ENCODE data around the gene CAMSAP1.

The CAMSAP1 gene

DNA sequence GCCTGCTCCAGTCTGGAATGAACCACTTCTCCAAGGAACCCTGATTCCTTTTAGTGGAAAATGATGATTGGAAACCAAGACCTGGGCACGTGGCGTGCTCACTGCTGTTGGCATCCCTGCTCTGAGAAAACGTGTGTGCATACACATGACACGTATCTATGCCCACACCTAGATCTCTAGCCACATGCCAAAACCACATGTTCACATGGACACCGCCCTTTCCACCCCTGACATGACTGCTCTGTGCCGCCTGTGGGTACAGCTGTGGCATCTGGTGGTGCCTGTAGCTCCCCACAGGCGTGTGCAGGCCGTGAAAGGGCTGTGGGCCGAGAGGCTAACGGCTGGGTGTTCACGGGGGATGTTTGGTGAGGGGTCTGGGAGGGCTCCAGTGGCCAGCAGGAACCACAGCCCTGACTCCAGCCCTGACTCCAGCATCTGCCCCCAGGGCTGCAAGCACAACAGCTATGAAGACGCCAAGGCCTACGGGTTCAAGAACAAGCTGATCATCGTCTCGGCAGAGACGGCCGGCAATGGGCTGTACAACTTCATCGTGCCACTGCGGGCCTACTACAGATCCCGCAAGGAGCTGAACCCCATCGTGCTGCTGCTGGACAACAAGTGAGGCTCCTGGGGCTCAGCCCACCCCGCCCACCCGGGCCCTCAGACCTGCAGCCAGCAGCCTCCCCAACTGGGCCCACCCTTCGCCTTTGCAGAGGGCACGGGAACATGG is 130.3 kb downstream of the CAMSAP1 start:
- no peak for DNase-seq (ENCODE audit: extremely low read depth in 1 of 2, low read depth in 1 of 2)

DNA sequence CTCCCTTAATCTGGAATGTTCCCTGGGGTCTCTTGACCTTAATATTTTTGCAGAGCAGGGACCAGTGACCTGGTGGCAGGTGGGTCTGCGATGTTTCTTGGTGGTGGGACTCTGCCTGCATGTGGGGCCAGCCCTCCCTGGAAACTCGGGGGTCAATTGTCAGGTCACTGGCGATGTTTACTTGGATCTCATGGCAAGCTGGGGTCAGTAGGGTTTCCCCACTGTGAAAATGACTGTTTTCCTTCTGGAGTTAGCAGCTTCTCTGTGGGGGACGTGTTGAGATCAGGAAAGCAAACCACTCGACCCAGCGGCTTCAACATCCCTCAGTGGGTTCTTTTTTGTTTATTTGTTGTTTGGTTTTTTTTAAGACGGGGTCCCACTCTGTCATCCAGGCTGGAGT is 131.4 kb downstream of the CAMSAP1 start:
- no peak for DNase-seq (ENCODE audit: extremely low read depth in 1 of 2, low read depth in 1 of 2)

DNA sequence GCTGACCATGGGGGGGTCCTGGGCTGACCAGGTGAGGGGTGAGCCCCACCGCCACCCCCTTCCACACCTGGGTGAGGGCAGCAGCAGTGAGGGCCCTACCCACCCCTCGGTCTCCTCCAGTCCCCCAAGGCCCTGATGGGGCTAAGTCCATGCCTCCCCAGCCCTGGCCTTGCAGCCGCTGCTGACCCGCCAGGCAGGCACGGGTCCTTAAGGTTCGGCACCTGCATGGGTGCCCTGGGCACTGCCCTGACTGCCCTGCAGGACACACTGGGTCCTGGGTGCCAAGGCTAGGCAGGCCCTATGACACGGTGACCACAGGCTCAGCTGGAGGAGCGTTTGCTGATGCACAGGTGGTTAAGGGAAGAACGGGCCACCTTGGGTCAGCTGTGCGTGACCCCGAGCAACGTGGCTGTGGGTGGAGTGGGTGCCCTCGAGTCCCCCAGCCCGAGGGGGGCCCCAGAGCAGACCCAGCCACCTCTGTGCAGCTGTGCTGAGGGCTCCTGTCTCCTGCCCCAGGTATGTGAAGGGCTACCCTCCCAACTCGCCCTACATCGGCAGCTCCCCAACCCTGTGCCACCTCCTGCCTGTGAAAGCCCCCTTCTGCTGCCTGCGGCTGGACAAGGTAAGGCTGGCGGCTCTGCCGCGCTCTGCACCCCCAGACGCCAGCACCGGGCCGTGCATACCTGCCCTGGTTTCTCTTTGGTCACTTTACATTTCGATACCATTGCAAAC is 132.4 kb downstream of the CAMSAP1 start:
- no peak for DNase-seq (ENCODE audit: extremely low read depth in 1 of 2, low read depth in 1 of 2)

DNA sequence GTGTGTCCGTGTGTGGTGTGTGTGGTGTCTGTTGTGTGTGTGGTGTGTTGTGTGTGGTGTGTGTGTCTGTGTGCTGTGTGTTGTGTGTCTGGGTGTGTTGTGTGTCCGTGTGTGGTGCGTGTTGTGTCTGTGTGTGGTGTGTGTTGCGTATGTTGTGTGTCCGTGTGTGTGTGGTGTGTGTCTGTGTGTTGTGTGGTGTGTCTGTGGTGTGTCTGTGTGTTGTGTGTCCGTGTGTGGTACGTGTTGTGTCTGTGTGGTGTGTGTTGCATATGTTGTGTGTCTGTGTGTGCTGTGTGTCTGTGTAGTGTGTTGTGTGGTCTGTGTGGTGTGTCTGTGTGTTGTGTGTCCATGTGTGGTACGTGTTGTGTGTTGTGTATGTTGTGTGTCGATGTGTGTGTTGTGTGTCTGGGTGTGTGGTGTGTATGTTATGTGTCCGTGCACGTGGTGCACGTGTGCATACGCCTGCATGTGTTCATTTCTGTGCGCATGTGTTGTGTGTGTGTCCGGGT is 133.1 kb downstream of the CAMSAP1 start:
- no peak for DNase-seq (ENCODE audit: extremely low read depth in 1 of 2, low read depth in 1 of 2)

DNA sequence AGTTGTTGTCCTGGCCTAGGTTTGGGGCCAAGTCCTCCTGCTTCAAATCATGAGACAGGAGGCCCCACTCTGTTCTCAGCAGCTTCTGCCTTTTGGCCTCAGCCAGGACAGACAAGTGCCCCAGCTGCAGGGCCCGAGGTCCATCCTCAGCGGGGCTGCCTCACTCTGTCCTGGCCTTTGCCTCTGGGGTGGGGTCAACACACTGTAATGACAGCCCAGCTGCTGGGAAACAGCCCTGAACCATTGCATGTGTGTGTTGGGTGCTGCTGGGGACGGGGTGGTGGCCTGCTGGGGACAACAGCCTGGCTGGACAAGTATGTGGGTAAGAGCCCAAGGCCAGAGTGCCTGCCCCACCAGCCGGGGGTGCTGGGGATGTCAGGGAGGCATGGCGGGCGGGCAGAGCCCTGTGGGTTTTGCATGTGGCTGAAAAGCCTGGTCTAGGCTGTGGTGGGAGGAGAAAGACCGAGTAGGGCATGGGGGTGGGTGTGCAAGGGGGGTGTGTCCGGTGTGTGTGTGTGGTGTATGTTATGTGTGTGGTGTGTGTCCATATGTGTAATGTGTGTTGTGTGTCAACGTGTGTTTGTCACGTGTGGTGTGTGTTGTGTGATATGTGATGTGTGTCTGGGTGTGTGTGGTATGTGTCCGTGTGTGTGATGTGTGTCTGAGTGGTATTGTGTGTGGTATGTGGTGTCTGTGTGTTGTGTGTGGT is 133.7 kb downstream of the CAMSAP1 start:
- DNase-seq (ENCODE audit: extremely low read depth in 1 of 2, low read depth in 1 of 2), result no peak

DNA sequence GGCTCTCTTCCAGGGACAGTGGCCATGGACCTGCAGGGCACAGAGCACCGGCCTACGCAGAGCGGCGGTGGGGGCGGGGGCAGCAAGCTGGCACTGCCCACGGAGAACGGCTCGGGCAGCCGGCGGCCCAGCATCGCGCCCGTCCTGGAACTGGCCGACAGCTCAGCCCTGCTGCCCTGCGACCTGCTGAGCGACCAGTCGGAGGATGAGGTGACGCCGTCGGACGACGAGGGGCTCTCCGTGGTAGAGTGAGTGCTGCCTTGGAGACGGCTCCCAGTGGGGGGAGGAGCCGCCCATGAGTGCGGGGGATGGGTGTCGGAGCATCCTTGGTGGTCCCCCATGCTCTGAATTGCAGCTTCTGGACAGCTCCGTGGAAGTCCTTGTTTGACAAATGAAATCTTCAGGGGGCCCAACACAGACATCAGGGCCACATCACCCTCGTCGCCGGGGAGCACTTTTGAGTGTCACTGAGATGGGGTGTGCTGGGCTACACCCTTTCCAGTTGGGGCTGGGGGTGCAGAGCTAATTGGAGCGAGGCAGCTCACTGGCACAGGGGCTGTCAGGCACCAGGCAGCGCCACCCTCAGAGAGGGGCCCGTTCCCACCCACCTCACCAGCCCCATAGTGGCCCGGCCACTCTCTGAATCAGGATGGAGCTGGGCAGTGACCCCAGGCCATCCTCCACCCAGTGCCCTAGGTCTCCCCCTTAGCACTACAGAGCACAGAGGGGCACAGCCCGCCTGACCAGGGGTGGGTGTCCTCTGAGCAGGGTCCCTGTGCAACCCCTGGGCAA is 134.4 kb downstream of the CAMSAP1 start:
- DNase-seq (ENCODE audit: extremely low read depth in 1 of 2, low read depth in 1 of 2), result no peak

DNA sequence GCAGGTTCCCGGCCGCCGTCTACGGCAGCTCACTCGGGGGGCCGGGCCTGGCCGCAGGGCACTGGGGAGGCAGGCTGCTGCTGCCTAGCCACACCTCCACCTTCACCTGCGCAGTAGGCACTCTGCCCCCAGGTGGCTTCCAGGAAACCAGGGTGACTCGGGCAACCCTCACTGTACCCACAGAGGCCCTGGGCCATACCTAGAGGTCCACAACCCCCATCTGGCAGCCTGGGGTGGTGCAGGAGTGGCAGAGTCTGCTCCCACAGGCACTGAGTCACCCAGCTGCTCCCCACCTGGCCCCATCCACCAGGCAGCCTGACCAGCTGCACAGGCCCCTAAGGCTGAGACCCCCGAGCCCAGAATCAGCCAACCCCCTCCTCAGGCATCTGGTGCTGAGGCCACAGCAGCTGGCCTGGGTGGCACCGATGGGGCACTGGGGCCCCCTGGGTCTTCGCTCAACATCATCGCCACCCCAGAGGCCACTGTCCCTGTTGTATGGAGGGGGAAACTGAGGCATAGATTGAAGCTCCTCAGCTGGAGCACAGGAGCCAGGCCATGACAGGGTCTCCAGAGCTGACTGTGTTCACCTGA is 135.2 kb downstream of the CAMSAP1 start:
- DNase-seq (ENCODE audit: extremely low read depth in 1 of 2, low read depth in 1 of 2), result no peak

DNA sequence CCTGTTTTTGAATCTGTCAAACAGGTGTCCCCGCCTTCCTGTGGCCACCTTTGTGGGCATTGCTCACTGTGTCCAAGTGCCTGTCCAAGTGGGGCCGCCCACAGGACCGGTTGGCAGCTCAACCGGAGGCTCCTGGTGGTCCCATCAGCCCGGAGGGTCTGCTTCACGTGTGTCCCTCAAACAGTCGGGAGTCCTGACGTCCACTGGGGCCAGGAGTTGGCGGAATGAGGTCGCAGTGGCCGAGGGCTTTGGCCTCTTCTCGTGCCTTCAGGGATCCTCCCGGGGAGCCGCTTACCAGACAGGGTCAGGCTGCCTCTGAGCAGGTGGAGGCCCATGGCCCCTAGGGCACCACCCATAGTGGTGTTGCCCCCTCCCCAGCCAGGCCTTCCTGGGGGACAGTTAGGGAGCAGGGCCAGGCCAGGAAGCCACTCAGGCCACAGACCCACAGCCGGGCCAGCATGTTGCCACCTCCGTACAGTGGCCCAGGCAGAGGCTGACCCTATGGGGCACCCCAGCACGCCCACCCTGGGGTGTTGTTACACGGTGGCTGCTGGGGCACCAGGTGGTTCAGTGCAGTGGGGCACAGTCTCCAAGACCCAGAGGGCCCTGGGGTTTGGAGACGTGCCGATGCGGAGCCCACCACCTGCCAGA is 135.8 kb downstream of the CAMSAP1 start:
- DNase-seq (ENCODE audit: extremely low read depth in 1 of 2, low read depth in 1 of 2), result no peak

DNA sequence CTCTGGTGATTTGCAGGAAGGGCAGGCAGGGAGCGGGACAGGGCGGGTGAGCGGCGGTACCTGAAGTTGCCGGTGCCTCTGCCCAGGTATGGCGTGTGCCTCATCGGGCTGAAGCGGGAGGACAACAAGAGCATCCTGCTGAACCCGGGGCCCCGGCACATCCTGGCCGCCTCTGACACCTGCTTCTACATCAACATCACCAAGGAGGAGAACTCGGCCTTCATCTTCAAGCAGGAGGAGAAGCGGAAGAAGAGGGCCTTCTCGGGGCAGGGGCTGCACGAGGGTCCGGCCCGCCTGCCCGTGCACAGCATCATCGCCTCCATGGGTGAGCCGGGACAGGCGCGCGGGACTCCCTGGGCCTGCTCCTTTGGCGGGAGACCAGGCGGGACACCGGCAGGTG is 136.6 kb downstream of the CAMSAP1 start:
- no peak for DNase-seq (ENCODE audit: extremely low read depth in 1 of 2, low read depth in 1 of 2)

DNA sequence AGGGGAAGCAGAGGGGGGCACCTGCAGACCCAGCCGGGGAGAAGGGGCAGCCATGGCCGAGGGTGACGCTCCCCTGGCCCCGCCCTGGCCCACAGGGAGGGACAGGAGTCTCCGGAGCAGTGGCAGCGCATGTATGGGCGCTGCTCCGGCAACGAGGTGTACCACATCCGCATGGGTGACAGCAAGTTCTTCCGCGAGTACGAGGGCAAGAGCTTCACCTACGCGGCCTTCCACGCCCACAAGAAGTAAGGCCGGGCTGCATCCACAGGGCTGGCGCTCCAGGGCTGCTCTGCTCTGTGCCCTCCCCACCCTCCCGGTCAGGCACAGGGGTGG is 137.2 kb downstream of the CAMSAP1 start:
- DNase-seq (ENCODE audit: extremely low read depth in 1 of 2, low read depth in 1 of 2), result no peak

DNA sequence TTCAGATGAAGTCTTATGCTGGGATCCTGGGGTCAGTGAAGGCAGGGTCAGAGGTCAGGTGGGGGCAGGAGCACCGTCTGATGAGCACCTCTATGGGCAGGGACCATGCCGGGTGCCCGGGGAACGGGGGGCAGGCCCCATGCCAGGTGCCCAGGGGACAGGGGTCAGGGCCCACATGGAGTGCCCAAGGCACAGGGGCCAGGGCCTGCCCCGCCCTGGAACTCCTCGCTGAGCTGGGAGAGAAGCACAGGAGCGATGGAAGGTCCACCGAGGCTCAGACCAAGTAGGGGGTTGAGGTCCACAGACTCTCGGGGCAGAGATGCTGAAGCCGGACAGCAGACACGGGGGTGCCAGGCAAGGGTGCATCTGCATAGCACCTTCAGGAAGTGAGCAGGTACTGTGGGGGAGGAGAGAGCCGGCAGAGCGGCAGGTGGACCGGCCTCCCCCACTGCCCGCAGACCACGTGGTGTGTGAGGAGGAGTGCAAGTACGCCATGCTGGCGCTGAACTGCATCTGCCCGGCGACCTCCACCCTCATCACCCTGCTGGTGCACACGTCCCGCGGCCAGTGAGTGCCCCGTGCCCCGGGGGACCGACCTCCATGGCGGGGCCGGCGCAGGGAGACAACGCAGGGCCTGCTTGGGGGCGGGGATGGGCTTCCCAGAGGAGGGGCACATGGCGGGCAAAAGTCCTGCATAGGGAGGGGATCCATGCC is 137.7 kb downstream of the CAMSAP1 start:
- no peak for DNase-seq (ENCODE audit: extremely low read depth in 1 of 2, low read depth in 1 of 2)

DNA sequence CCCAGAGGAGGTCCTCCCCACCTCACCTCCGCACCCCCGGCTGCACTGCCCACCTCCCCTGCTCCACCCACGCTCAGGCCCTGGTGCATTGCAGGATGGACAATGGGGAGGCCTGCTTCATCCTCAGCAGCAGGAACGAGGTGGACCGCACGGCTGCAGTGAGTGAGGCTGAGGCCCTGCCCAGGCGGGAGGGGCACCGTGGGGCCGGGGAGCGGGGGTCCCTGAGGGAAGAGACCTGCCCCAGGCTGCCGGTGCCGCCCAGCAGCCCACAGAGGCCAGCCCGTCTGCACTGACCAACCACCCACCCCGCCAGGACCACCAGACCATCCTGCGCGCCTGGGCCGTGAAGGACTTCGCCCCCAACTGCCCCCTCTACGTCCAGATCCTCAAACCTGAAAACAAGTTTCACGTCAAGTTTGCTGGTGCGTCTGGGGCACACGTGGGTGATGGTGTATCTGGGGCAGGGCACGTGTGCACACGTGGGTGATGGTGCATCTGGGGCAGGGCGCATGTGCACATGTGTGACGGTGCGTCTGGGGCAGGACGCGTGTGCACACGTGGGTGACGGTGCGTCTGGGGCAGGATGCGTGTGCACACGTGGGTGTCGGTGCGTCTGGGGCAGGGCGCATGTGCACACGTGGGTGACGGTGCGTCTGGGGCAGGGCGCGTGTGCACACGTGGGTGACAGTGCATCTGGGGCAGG is 138.7 kb downstream of the CAMSAP1 start:
- no peak for DNase-seq (ENCODE audit: extremely low read depth in 1 of 2, low read depth in 1 of 2)

DNA sequence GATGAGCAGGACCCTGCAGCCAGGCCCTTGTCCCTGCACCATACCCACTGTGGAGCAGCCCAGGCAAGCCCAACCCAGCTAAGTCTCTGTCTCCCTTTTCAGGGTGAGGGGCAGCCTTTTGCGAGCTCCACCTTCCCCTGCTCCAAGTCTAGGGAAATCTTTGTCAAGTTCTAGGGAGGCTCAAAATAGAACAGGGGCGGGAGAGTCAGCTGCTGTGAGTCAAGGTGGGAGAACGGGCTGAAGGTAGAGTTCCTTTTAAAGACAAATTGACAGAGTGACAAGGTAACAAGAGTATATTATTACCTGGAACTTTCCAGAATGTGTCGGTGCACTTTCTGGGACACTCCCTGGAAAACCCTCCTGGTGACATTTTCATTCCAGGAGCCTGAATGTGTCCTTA is 140.6 kb downstream of the CAMSAP1 start:
- DNase-seq (ENCODE audit: extremely low read depth in 1 of 2, low read depth in 1 of 2), result no peak

DNA sequence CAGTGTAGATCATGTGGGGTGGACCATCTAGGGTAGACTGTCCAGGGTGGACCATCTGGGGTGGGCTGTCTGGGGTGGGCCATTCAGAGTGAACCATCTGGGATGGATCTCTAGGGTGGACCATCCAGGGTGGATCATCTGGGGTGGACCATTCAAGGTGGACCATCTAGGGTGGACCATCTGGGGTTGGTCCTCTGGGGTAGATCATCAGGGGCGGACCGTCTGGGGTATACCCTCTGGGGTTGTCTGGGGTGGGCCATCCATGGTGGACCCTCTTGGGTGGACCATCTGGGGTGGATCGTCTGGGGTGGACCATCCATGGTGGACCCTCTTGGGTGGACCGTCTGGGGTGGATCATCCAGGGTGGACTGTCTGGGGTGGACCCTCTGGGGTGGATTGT is 141.1 kb downstream of the CAMSAP1 start:
- no peak for DNase-seq (ENCODE audit: extremely low read depth in 1 of 2, low read depth in 1 of 2)

DNA sequence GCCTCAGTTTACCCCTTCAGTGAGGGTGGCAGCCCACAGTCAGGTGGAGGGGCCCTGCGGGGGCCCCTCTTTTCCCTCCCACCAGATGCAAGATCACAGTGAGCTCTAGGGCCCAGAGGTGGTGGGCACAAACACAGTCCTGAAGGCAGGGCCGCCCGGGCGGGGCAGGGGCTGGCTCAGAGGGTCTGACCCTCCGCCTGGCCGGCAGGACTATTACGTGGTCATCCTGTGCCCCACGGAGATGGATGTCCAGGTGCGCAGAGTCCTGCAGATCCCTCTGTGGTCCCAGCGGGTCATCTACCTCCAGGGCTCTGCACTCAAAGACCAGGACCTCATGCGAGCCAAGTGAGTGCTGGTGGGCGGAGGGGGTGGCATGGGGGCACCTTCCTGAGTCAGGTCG is 141.9 kb downstream of the CAMSAP1 start:
- no peak for DNase-seq (ENCODE audit: extremely low read depth in 1 of 2, low read depth in 1 of 2)

DNA sequence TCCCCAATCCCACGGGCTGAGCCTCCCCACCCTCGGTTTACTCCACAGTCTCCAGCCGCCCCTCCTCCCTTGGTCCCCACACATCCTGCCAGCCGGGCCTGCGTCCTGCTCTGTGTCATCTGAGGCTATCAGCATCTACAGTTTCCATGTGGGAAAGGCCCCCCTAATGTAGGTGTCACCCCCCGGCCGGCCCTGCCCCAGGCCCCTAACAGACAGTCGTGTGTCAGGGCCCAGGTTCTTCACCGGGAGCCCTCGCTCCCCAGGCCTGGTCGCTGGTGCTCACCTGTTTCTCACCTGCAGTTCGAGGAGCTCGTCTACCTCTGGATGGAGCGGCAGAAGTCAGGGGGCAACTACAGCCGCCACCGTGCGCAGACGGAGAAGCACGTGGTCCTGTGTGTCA is 142.6 kb downstream of the CAMSAP1 start:
- no peak for DNase-seq (ENCODE audit: extremely low read depth in 1 of 2, low read depth in 1 of 2)

DNA sequence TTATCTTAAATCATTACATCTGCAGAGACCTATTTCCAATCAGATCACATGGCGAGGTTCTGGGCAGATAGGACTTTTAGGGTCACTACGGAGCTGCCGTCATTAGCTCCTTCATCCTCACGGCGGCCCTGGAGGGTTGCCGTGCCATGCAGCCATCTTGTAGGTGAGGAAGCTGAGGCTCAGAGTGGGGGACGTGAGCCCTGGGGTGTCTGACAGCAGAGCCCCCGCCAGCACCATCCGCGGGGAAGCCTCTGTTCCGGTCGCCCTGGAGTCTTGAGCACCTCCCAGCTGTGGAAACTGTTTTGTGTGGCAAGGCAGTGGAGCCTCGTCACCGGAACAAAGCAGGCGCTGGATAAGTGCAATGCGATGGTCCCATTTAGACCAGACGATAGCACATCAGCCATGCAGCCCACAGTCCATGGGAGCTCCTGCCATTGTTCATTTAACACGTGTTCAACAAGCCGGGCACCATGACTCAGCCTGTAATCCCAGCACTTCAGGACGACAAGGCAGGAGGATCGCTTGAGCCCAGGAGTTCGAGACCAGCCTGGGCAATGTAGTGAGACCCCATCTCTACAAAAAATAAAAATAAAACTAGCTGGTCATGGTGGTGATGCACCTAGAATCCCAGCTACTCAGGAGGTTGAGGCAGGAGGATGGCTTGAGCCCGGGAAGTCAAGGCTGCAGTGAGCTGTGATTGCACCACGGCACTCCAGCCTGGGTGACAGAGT is 143.5 kb downstream of the CAMSAP1 start:
- no peak for DNase-seq (ENCODE audit: extremely low read depth in 1 of 2, low read depth in 1 of 2)

DNA sequence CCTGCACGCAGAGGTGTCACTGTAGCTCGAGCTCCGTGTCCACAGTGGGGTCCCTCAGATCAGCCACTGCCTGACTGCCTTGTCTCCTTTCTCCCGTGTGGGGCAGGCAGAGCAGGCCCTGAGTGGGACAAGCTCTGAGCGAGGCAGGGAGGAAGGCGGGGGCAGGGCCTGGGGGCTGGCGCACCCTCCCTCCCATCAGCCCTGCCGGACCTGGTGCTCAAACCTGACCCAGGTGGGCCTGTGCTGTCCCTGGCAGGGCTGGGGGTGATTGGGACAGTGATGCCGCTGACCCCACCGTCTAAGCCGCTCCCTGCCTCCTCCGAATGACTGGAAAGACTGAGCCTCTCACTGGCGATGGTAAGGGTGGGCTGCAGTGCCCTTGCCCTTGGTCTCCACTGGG is 144.4 kb downstream of the CAMSAP1 start:
- DNase-seq (ENCODE audit: extremely low read depth in 1 of 2, low read depth in 1 of 2), result no peak

DNA sequence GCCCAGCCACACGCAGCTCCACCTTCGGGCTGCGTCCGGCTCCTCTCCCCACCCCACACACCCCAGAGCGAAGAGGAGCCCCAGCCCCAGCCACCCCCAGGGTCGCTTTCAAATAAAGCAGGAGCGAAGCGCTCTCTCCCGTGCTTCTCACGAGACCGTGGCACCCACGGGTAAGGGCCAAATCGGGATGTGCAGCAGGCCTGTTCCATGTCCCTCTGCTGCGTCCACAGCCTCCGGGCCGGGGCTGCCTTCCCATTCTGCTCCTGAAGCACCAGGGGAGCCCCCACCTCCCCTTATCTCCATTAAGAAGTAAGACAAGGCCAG is 145.5 kb downstream of the CAMSAP1 start:
- no peak for DNase-seq (ENCODE audit: extremely low read depth in 1 of 2, low read depth in 1 of 2)
